Neural progenitor cell (in vitro differentiated cells): ENCODE measurements around the gene ITGA6.

Experiments used
- CTCF ChIP-seq: fragments of 200-600 bp; sonication (generic); IDR thresholded peaks from 2 replicates; pipeline ENCODE4 v1.5.1; 2017; ENCODE audit warnings: antibody characterized with exemption, mild to moderate bottlenecking
- EZH2 ChIP-seq: fragments of 200-600 bp; sonication (generic); IDR thresholded peaks from 2 replicates; pipeline ENCODE4 v1.6.1; 2017; ENCODE audit warnings: antibody characterized with exemption, mild to moderate bottlenecking, moderate library complexity

- TF ChIP-seq CTCF = no peak
- no peak for TF ChIP-seq EZH2
Observed at GRCh38 chr2:172513524-172513900, 86.1 kb downstream of the ITGA6 start.
